Erythroblast (primary cell): ENCODE results near the gene STMN3.

ENCODE experiments used
- GATA1 ChIP-seq: IDR thresholded peaks from 2 replicates; pipeline ENCODE4 v1.6.1; 2011; ENCODE audit warnings: low read depth, mild to moderate bottlenecking, control low read depth, low read length, moderate library complexity
- POLR2A ChIP-seq: IDR thresholded peaks from 2 replicates; pipeline ENCODE4 v1.6.1; 2011; ENCODE audit warnings: mild to moderate bottlenecking, low read length

DNA sequence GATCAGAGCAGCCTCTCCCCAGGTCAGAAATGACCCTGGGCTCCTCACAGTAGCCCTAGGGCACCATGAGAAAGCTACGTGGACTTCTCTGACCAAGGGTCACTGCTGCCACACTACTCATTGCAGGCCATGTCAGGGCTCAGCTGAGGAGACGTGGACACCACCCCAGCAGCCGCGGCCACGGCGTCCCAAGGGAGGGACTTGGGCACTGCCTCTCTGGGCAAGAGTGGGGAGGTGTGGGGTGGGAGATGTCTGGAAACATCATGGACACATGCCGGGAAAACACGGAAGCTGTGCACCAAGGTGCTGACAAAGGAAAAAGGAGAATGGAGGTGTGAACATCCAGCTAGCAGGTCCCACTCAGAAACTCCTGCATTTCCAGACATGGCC, 35.4 kb downstream of the STMN3 start:
- TF ChIP-seq POLR2A: no peak
- no peak for TF ChIP-seq GATA1
